OCI-LY1 (cell line): ENCODE results near the gene CLSTN2.

ENCODE experiments used
- EZH2 ChIP-seq: fragments of 200-600 bp; sonication (generic), shearing (Covaris generic); IDR thresholded peaks from 2 replicates; pipeline ENCODE4 v1.8.0; 2017; ENCODE audit warnings: borderline replicate concordance, mixed run types, mild to moderate bottlenecking, antibody characterized with exemption, low read length, moderate library complexity, mixed read lengths
- TF ChIP-seq, protein P1 (sequence below): fragments of 200-600 bp; sonication (generic), shearing (Covaris generic); IDR thresholded peaks from 2 replicates; pipeline ENCODE4 v1.5.1; 2017; ENCODE audit warnings: mild to moderate bottlenecking, antibody characterized with exemption, low read length, moderate library complexity, mixed read lengths

DNA sequence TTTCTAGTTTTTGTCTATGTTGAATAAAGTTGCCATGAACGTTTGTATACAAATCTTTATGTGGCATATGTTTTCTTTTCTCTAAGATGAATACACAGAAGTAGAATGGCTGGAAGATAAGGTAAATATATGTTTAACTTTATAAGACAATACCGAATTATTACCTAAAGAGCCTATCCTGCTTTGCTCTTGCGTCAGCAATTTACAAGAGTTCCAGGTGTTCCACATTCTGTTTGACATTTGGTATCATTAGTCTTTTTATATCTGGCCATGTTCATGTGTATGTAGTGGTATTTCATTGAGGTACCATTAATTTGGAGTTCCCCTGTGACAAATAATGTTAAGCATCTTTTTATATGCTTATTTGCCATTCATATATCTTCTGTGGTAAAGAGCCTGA, 668.8 kb downstream of the CLSTN2 start:
- TF ChIP-seq, protein P1, sequence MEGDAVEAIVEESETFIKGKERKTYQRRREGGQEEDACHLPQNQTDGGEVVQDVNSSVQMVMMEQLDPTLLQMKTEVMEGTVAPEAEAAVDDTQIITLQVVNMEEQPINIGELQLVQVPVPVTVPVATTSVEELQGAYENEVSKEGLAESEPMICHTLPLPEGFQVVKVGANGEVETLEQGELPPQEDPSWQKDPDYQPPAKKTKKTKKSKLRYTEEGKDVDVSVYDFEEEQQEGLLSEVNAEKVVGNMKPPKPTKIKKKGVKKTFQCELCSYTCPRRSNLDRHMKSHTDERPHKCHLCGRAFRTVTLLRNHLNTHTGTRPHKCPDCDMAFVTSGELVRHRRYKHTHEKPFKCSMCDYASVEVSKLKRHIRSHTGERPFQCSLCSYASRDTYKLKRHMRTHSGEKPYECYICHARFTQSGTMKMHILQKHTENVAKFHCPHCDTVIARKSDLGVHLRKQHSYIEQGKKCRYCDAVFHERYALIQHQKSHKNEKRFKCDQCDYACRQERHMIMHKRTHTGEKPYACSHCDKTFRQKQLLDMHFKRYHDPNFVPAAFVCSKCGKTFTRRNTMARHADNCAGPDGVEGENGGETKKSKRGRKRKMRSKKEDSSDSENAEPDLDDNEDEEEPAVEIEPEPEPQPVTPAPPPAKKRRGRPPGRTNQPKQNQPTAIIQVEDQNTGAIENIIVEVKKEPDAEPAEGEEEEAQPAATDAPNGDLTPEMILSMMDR = no peak
- no peak for TF ChIP-seq EZH2
